NT2/D1 (cell line): ENCODE data around the gene TGFBR3.

ENCODE experiments used
- SUZ12 ChIP-seq: IDR thresholded peaks from 2 replicates; pipeline ENCODE4 v1.6.1; 2011; ENCODE audit not compliant: insufficient read length, insufficient read depth; ENCODE audit errors: extremely low read depth
- YY1 ChIP-seq: IDR thresholded peaks from 2 replicates; pipeline ENCODE4 v1.6.1; 2011; ENCODE audit not compliant: insufficient read length, insufficient read depth
- ZNF274 ChIP-seq: IDR thresholded peaks from 2 replicates; pipeline ENCODE4 v1.6.1; 2011; ENCODE audit warnings: mild to moderate bottlenecking, low read depth, low read length

- TF ChIP-seq ZNF274 (no peak), SUZ12 (no peak), YY1 (no peak)
Observed at GRCh38 chr1:91633438-91633837, 252.5 kb downstream of the TGFBR3 start.
